Activated CD4-positive, alpha-beta T cell treated with anti-CD3 and anti-CD28 coated beads for 36 hours (primary cell): ENCODE data around the gene ZNF366. TPM values are rescaled to one million over a fixed set of nuclear protein-coding genes. Genes with fewer than 3 reads are reported as not detected.

ENCODE experiments used
- ATAC-seq: fragments of 200-7000 bp; cut with Tn5 transposase; one replicate; pipeline ENCODE4 v1.10.0; 2021; ENCODE audit warnings: mild to moderate bottlenecking, moderate library complexity
- CTCF ChIA-PET: fragments of 350-600 bp; sonication (Branson Sonifier 250); formaldehyde crosslinking; loops from one replicate; lab custom pipeline; 2021; ENCODE audit warnings: antibody characterized with exemption; lab: Charles Lee
- POLR2A ChIA-PET: fragments of 350-600 bp; sonication (Branson Sonifier 250); formaldehyde crosslinking; loops from one replicate; lab custom pipeline; 2021; ENCODE audit warnings: antibody characterized with exemption, inconsistent platforms; lab: Charles Lee
- DNase-seq: peaks from one replicate; pipeline ENCODE4 v3.0.0-alpha.2; 2020
- H3K27ac Mint-ChIP-seq: one replicate; pipeline ENCODE4 v1.8.0; 2021; ENCODE audit warnings: mixed read lengths
- H3K27me3 Mint-ChIP-seq: one replicate; pipeline ENCODE4 v1.8.0; 2021; ENCODE audit warnings: mixed read lengths
- H3K36me3 Mint-ChIP-seq: one replicate; pipeline ENCODE4 v1.8.0; 2021; ENCODE audit warnings: low read depth, mixed read lengths
- H3K4me1 Mint-ChIP-seq: one replicate; pipeline ENCODE4 v1.8.0; 2021; ENCODE audit warnings: mixed read lengths
- H3K4me3 Mint-ChIP-seq: one replicate; pipeline ENCODE4 v1.8.0; 2021; ENCODE audit warnings: mild to moderate bottlenecking, moderate library complexity, mixed read lengths
- H3K9me3 Mint-ChIP-seq: one replicate; pipeline ENCODE4 v1.8.0; 2021; ENCODE audit warnings: low read depth, mixed read lengths
- intact Hi-C, 2 experiments: fragments of 100-400 bp; cut with DNase I in 1 of 2; cut with micrococcal nuclease in 1 of 2; formaldehyde crosslinking; loops; one replicate each; pipeline versions ENCODE4 v1.14.2 to v1.15.1; 2022 to 2024; cut with DNase I, micrococcal nuclease
- total RNA-seq, 2 experiments: library from RNA; stranded (reverse); gene quantifications; one replicate each; pipeline ENCODE4 v1.2.3, GENCODE V29; 2021

ZNF366 gene
- total RNA-seq, 2 experiments from 2014 or later, result not detected

- H3K27me3 Mint-ChIP-seq, result peaks cover 22% of the 10 kb centered on the region
- ATAC-seq, result no peak
- no peak overlapping the region for H3K4me3 Mint-ChIP-seq
- H3K27ac Mint-ChIP-seq, result no peak overlapping the region
- no peaks in the 10 kb centered on the region for H3K4me1 Mint-ChIP-seq
- CTCF ChIA-PET, result interaction anchor here (1.1 kb wide), 1 partner anchor 32 kb away, joined by 3 read pairs; no protein-coding TSS in a partner anchor
- POLR2A ChIA-PET, result no interaction called here
- no peaks in the 10 kb centered on the region for H3K36me3 Mint-ChIP-seq
- intact Hi-C loops, result loop anchor here in 1 of 2 experiments (10.0 kb wide), 1 partner anchor 127 kb away; no protein-coding TSS in a partner anchor
- no peak for DNase-seq
- peaks cover 18% of the 10 kb centered on the region for H3K9me3 Mint-ChIP-seq
Observed at GRCh38 chr5:72397836-72398235, 109.4 kb downstream of the ZNF366 start.

DNA sequence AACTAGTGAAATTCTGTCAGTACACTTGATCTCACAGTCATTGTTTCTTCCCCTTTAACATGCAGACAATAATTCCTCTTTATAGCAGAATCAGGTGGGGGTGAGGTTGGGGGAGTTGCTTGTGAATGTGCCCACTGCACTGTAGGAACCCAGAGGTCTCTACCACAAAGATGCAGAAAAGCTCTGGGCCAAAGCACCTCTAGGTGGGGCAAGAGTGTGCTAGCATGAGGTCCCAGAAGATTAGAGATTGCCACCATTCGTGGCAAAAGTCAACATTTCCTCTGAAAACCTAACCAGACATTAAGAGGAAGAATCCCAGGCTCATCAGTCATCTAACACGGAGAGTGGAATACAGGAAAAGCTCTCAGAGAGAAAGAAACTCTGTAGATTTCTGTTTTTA lies 112.5 kb downstream of the ZNF366 start:
- ATAC-seq, result no peak
- Mint-ChIP-seq H3K9me3 (no peaks in the 10 kb centered on the region), H3K27me3 (peaks cover 22% of the 10 kb centered on the region), H3K36me3 (no peaks in the 10 kb centered on the region), H3K27ac (no peak overlapping the region), H3K4me1 (no peaks in the 10 kb centered on the region), H3K4me3 (no peak overlapping the region)
- ChIA-PET CTCF (interaction anchor here (0.8 to 1.3 kb wide), 2 partner anchors 8 to 9 kb away, joined by 3 to 4 read pairs; no protein-coding TSS in a partner anchor), POLR2A (no interaction called here)
- intact Hi-C loops, result loop anchor here in 1 of 2 experiments (10.0 kb wide), 1 partner anchor 130 kb away; no protein-coding TSS in a partner anchor
- peak; percentile 7 for DNase-seq

GRCh38 chr5:72393052-72393451 lies 114.2 kb downstream of the ZNF366 start:
- intact Hi-C loops, result loop anchor here in 1 of 2 experiments (10.0 kb wide), 1 partner anchor 132 kb away; no protein-coding TSS in a partner anchor
- no peaks in the 10 kb centered on the region for H3K9me3 Mint-ChIP-seq
- peaks cover 19% of the 10 kb centered on the region for H3K27me3 Mint-ChIP-seq
- DNase-seq, result no peak
- no peaks in the 10 kb centered on the region for H3K4me1 Mint-ChIP-seq
- no peak overlapping the region for H3K27ac Mint-ChIP-seq
- no peak overlapping the region for H3K4me3 Mint-ChIP-seq
- no peak for ATAC-seq
- ChIA-PET POLR2A (no interaction called here), CTCF (interaction anchor here (0.5 kb wide), 1 partner anchor 62 kb away, joined by 3 read pairs; no protein-coding TSS in a partner anchor)
- no peaks in the 10 kb centered on the region for H3K36me3 Mint-ChIP-seq

Other genes with a start within 250 kb of the ZNF366 start
- gene MRPS27, start 187.2 kb downstream of the ZNF366 start, total RNA-seq, result 100 to 1,000 TPM in 1 of 2 experiments, 10 to 100 TPM in 1; 93.3 to 113 TPM
- gene PTCD2, start 187.0 kb downstream of the ZNF366 start, total RNA-seq, result 10 to 100 TPM; 10.4 to 14.1 TPM